GM15510 (cell line): ENCODE results near the gene CDCA3.

Source experiments
- POLR2A ChIP-seq: IDR thresholded peaks from 3 replicates; pipeline ENCODE4 v1.6.1; 2011; ENCODE audit warnings: borderline replicate concordance; ENCODE audit not compliant: insufficient read length; ENCODE audit errors: extremely low read depth

Gene CDCA3

GRCh38 chr12:6872073-6873048, 21.3 kb upstream of the CDCA3 start:
- peak; percentile 45 for TF ChIP-seq POLR2A

GRCh38 chr12:6871052-6871957, 20.2 kb upstream of the CDCA3 start:
- TF ChIP-seq POLR2A = no peak

GRCh38 chr12:6869049-6870021, 18.2 kb upstream of the CDCA3 start:
- TF ChIP-seq POLR2A = no peak

GRCh38 chr12:6868211-6869048, 17.3 kb upstream of the CDCA3 start:
- TF ChIP-seq POLR2A = no peak

GRCh38 chr12:6867413-6868210, 16.5 kb upstream of the CDCA3 start, which contains the start of gene TPI1:
Gene TPI1 (plus strand): TSS chr12:6867531. CDS start chr12:6867567, 36 bp downstream.
- TF ChIP-seq POLR2A = peak; percentile 98

- no peak for TF ChIP-seq POLR2A
These were observed 15.9 kb upstream of the CDCA3 start for GRCh38 chr12:6866920-6867412.

GRCh38 chr12:6866163-6866919, 15.3 kb upstream of the CDCA3 start:
- no peak for TF ChIP-seq POLR2A

GRCh38 chr12:6863586-6864321, 12.7 kb upstream of the CDCA3 start:
- no peak for TF ChIP-seq POLR2A

- no peak for TF ChIP-seq POLR2A
These were observed 11.9 kb upstream of the CDCA3 start for GRCh38 chr12:6863033-6863432.

- TF ChIP-seq POLR2A = no peak
These were observed 10.3 kb upstream of the CDCA3 start for GRCh38 chr12:6861391-6861790.

GRCh38 chr12:6860942-6861341, 9.9 kb upstream of the CDCA3 start:
- TF ChIP-seq POLR2A = no peak
